ENCODE results near the gene ADH1C.

ADH1C gene

GRCh38 chr4:99293357-99293756 lies 59.2 kb downstream of the ADH1C start:
- DNase-seq = no peak

GRCh38 chr4:99290848-99291786 lies 61.4 kb downstream of the ADH1C start, which contains the start of gene ADH1A:
Gene ADH1A (minus strand): TSS chr4:99290985. CDS start chr4:99290914, 71 bp downstream.
- no peak for DNase-seq
